ENCODE data around the gene C3AR1.

The C3AR1 gene

DNA sequence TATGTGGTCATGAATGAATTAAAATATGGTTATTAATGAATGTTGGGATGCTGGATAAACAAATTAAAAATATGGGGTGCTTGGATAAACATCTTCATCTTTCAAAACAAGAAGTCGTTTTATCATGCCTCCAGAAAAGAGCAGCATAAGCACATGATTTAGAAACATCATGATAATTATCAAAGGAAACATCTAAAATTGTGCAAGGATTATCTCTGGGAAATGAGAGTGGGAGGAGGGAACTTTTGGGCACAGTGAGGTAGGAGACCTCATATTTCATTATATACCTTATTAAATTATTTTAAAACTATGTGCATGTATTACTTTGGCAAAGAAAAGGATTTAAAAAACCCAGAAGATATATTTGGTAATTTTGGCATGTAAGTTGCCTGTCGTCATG lies 8.9 kb downstream of the C3AR1 start:
- no peak overlapping the region for H3K4me3 ChIP-seq (ENCODE audit: low read depth in 1 of 2, low read length in 2 of 2)
- no peak overlapping the region for H3K9ac ChIP-seq (ENCODE audit: low read length)
- no peak overlapping the region for H3K27ac ChIP-seq (ENCODE audit: low read depth, low read length)
- no peaks in the 10 kb centered on the region for H3K9me3 ChIP-seq (ENCODE audit: low read length)
- H3K4me1 ChIP-seq (ENCODE audit: insufficient read depth, low read length), result no peaks in the 10 kb centered on the region
- no peaks in the 10 kb centered on the region for H3K27me3 ChIP-seq (ENCODE audit: control insufficient read depth in 1 of 2, insufficient read depth in 2 of 2, low read length in 2 of 2)
- peaks cover 26% of the 10 kb centered on the region for H3K36me3 ChIP-seq (ENCODE audit: insufficient read depth, low read length)

DNA sequence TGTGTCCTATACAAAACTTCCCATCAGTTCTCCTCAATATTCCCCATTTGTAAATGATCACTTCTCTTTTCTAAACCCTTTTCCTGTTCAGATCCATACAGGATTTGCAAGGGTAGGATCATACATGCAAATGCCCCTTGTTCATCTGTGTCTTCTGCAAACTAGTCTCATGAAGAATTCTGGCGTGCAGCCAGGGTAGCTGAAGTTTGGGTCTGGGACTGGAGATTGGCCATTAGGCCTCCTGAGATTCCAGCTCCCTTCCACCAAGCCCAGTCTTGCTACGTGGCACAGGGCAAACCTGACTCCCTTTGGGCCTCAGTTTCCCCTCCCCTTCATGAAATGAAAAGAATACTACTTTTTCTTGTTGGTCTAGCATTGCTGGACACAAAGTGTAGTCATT lies 11.3 kb downstream of the C3AR1 start:
- no peaks in the 10 kb centered on the region for H3K4me1 ChIP-seq (ENCODE audit: insufficient read depth, low read length)
- H3K9ac ChIP-seq (ENCODE audit: low read length), result no peak overlapping the region
- no peak overlapping the region for H3K4me3 ChIP-seq (ENCODE audit: low read depth in 1 of 2, low read length in 2 of 2)
- H3K9me3 ChIP-seq (ENCODE audit: low read length), result no peaks in the 10 kb centered on the region
- peaks cover 47% of the 10 kb centered on the region for H3K36me3 ChIP-seq (ENCODE audit: insufficient read depth, low read length)
- H3K27ac ChIP-seq (ENCODE audit: low read depth, low read length), result no peak overlapping the region
- no peaks in the 10 kb centered on the region for H3K27me3 ChIP-seq (ENCODE audit: control insufficient read depth in 1 of 2, insufficient read depth in 2 of 2, low read length in 2 of 2)

DNA sequence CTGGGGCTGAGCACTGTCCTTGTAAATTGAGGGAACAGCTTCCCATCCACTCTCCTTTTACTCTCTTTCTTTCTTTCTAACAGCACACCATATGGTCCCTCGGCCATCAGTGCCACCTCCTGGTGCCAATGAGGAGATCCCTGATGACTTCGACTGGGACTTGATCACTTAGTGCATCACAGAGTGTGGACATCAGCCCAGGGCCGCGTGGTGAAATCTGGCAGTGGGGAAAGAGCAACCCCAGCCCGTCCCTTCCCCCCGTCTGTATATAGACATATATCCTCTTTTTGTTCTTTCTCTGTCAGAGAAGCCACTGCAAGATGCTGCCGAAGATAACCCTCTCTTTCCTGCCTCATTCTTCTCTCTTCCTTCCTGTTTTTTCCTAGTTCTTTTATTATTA lies 13.5 kb downstream of the C3AR1 start:
- Histone ChIP-seq H3K9ac (ENCODE audit: low read length) (no peak overlapping the region), H3K9me3 (ENCODE audit: low read length) (no peaks in the 10 kb centered on the region), H3K4me1 (ENCODE audit: insufficient read depth, low read length) (no peaks in the 10 kb centered on the region), H3K4me3 (ENCODE audit: low read depth in 1 of 2, low read length in 2 of 2) (no peak overlapping the region), H3K27ac (ENCODE audit: low read depth, low read length) (no peak overlapping the region), H3K27me3 (ENCODE audit: control insufficient read depth in 1 of 2, insufficient read depth in 2 of 2, low read length in 2 of 2) (no peaks in the 10 kb centered on the region), H3K36me3 (ENCODE audit: insufficient read depth, low read length) (peaks cover 68% of the 10 kb centered on the region)

DNA sequence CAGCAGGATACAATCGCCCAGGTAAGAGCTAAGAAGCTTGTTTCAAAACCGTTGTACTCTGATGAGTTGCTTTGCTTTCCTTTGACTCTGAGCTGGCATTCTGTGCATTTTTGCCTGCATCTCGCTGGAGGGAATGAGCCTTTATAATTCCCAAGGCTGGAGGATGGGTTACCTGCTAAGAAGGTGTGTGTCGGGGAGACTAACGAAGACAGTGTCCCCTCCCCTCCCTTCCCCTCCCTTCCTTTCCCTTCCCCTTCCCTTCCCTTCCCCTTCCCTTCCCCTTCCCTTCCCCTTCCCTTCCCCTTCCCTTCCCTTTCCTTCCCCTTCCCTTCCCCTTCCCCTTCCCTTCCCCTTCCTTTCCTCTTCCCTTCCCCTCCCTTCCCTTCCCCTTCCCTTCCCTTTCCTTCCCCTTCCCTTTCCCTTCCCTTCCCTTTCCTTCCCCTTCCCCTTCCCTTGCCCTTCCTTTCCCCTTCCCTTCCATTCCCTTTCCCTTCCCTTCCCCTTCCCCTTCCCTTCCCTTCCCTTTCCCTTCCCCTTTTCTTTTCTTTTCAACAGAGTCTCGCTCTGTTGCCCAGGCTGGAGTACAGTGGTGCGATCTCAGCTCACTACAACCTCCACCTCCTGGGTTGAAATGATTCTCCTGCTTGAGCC lies 15.4 kb downstream of the C3AR1 start:
- no peak overlapping the region for H3K27ac ChIP-seq (ENCODE audit: low read depth, low read length)
- no peak overlapping the region for H3K4me3 ChIP-seq (ENCODE audit: low read depth in 1 of 2, low read length in 2 of 2)
- H3K9ac ChIP-seq (ENCODE audit: low read length), result no peak overlapping the region
- H3K4me1 ChIP-seq (ENCODE audit: insufficient read depth, low read length), result no peaks in the 10 kb centered on the region
- H3K36me3 ChIP-seq (ENCODE audit: insufficient read depth, low read length), result peaks cover 81% of the 10 kb centered on the region
- no peaks in the 10 kb centered on the region for H3K27me3 ChIP-seq (ENCODE audit: control insufficient read depth in 1 of 2, insufficient read depth in 2 of 2, low read length in 2 of 2)
- H3K9me3 ChIP-seq (ENCODE audit: low read length), result no peaks in the 10 kb centered on the region

DNA sequence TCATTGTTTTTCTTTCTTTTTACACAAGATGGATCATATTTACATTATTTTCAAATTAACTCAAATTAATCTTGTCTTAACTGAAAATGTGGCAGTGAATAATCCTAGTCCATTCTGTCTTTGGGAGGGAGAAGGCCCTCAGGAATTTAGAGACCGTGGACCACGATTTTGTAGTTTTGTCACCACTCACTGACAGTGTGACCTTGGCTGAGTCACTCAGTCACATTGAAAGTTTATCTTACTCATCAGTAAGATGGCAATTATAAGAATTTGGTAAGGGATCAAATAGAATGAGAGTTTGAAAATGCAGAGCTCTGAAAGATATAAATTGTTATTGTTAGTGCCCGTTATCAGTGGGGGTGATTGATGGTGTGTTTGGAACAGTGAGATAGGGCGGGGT lies 17.3 kb downstream of the C3AR1 start:
- Histone ChIP-seq H3K9me3 (ENCODE audit: low read length) (no peaks in the 10 kb centered on the region), H3K4me3 (ENCODE audit: low read depth in 1 of 2, low read length in 2 of 2) (no peak overlapping the region), H3K36me3 (ENCODE audit: insufficient read depth, low read length) (peaks cover 83% of the 10 kb centered on the region), H3K27ac (ENCODE audit: low read depth, low read length) (no peak overlapping the region), H3K27me3 (ENCODE audit: control insufficient read depth in 1 of 2, insufficient read depth in 2 of 2, low read length in 2 of 2) (no peaks in the 10 kb centered on the region), H3K9ac (ENCODE audit: low read length) (no peak overlapping the region), H3K4me1 (ENCODE audit: insufficient read depth, low read length) (no peaks in the 10 kb centered on the region)

DNA sequence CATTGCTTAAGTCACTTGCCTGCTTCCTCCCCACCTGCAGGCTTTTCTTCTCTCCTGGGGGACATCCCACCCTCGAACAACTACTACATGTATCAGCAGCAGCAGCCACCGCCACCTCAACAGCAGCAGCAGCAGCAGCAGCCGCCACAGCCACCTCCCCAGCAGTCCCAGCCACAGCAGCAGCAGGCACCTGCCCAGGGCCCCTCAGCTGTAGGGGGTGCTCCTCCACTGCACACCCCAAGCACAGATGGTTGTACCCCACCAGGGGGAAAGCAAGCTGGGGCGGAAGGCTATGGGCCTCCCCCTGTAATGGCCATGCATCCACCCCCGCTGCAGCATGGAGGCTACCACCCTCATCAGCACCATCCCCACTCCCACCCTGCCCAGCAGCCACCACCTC lies 18.3 kb downstream of the C3AR1 start:
- Histone ChIP-seq H3K27ac (ENCODE audit: low read depth, low read length) (no peak overlapping the region), H3K27me3 (ENCODE audit: control insufficient read depth in 1 of 2, insufficient read depth in 2 of 2, low read length in 2 of 2) (no peaks in the 10 kb centered on the region), H3K36me3 (ENCODE audit: insufficient read depth, low read length) (peaks cover 82% of the 10 kb centered on the region), H3K4me3 (ENCODE audit: low read depth in 1 of 2, low read length in 2 of 2) (no peak overlapping the region), H3K4me1 (ENCODE audit: insufficient read depth, low read length) (no peaks in the 10 kb centered on the region), H3K9me3 (ENCODE audit: low read length) (no peaks in the 10 kb centered on the region), H3K9ac (ENCODE audit: low read length) (no peak overlapping the region)

DNA sequence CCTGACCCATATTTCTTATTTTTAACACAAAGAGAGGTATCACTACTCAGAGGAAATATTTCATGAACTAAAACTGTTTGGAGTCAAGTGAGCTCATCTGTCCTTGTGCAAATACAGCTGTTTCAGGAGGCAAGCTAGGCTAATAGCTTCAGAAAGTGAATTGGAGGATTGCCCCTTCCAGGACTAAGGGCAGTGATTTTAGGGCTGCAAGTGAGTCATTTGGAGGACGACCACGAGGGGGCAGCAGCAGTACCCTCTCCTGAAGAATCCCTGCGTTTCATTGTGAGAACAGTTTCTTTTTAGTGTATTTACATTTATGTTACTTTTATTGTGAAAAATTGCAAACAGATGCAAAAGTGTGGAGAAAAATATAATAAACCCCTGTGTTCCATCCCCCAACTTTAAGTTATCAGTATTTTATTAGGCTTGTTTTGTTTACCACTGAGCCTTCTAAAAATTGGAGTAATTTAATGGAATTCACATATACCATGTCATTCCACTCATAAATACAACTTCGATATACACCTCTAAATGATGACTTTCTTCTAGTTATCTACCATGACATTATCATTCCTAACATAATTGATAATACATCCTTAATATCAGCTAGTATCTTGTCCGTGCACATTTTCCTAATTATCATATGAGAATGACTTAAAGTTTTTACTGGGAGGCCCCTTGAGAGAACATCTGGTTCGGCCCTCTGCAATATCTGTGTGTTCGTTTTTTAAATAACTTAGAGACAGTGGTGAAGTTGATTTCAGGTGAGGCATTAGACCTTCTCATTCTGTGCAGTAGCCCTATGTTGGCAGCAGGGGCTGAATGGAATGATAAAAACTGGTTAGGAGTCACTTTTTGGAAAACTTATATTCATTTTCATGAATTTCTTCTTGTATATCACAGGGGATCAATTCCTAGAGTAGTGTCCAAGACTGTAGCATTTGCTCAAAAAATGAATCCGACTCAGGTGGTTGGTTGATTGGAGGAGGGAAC lies 19.9 kb downstream of the C3AR1 start:
- H3K9me3 ChIP-seq (ENCODE audit: low read length), result no peaks in the 10 kb centered on the region
- peaks cover 85% of the 10 kb centered on the region for H3K36me3 ChIP-seq (ENCODE audit: insufficient read depth, low read length)

DNA sequence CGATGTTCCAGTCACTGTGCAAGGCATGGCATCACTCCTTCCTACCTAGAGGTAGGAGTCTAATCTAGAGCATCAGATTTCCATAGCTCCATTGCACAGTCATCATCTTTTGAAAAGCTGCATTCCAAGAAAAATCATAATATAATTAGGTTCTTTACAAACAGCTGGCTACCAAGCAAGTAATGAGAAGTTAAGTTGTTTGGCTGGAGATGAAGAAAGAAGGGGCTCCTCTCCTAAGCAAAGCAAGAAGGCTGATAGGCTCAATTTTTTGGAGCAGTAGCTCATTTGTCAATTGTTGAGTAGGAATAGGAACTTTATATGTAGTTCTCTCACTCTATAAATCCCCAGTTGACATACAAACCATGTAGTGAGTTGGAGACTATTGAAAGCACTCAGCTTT lies 25.4 kb downstream of the C3AR1 start:
- Histone ChIP-seq H3K4me1 (ENCODE audit: insufficient read depth, low read length) (peaks cover 37% of the 10 kb centered on the region), H3K27ac (ENCODE audit: low read depth, low read length) (no peak overlapping the region), H3K9ac (ENCODE audit: low read length) (no peak overlapping the region), H3K9me3 (ENCODE audit: low read length) (no peaks in the 10 kb centered on the region), H3K27me3 (ENCODE audit: control insufficient read depth in 1 of 2, insufficient read depth in 2 of 2, low read length in 2 of 2) (no peaks in the 10 kb centered on the region), H3K4me3 (ENCODE audit: low read depth in 1 of 2, low read length in 2 of 2) (no peak overlapping the region), H3K36me3 (ENCODE audit: insufficient read depth, low read length) (peaks cover 54% of the 10 kb centered on the region)

More for the DNA sequence above, 19.9 kb downstream of the C3AR1 start:
- Histone ChIP-seq H3K4me1 (ENCODE audit: insufficient read depth, low read length) (no peaks in the 10 kb centered on the region), H3K27ac (ENCODE audit: low read depth, low read length) (no peak overlapping the region), H3K9ac (ENCODE audit: low read length) (no peak overlapping the region), H3K27me3 (ENCODE audit: control insufficient read depth in 1 of 2, insufficient read depth in 2 of 2, low read length in 2 of 2) (no peaks in the 10 kb centered on the region), H3K4me3 (ENCODE audit: low read depth in 1 of 2, low read length in 2 of 2) (no peak overlapping the region)

DNA sequence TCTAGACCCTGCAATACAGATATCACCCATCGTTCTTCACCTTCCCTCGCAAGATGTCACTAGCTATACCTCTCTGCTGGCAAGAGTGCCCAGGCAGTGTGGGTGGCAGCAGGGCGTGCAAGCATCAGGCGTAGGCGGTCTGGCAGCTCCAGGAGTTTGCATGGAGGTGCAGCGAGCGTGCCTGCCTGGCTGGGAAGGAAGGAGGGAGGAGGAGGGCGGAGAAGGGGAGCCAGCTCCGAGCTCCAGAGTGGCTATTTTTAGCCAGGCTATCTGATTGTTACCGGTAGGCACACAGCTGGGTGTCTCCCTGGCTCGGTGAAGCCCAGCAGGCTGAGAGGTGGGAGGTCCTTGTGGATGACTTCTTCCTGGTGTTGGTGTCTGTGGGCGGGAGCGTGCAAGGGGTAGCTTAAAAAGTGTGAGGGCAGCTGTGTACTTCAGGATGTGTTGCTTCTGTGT lies 27.5 kb downstream of the C3AR1 start:
- no peaks in the 10 kb centered on the region for H3K9me3 ChIP-seq (ENCODE audit: low read length)
- H3K9ac ChIP-seq (ENCODE audit: low read length), result peak overlapping the region; percentile 42
- H3K27ac ChIP-seq (ENCODE audit: low read depth, low read length), result peak overlapping the region; percentile 84
- peak overlapping the region; percentile 9 to 58 for H3K4me3 ChIP-seq (ENCODE audit: low read depth in 1 of 2, low read length in 2 of 2)
- peaks cover 58% of the 10 kb centered on the region for H3K4me1 ChIP-seq (ENCODE audit: insufficient read depth, low read length)
- H3K27me3 ChIP-seq (ENCODE audit: control insufficient read depth in 1 of 2, insufficient read depth in 2 of 2, low read length in 2 of 2), result no peaks in the 10 kb centered on the region
- peaks cover 39% of the 10 kb centered on the region for H3K36me3 ChIP-seq (ENCODE audit: insufficient read depth, low read length)

DNA sequence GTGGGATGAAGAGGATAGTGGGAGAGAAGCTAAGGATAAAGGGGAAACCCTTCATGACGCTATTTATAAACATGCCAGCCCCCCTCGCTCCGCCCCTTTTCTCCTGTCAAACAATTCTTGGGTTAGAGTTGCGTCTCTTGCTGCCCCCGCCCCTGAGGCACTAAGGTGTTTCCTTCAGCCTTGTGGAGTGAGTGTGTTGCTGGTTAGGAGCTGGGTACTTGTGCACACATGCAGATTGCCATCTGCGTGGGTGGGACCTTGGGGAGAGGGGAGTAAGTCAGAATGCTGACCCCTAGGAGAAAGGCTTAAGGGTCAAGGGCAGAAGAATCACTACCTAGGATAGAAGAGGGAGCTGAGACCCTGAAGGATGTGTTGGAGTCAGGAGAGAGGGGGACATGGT lies 28.2 kb downstream of the C3AR1 start:
- H3K27ac ChIP-seq (ENCODE audit: low read depth, low read length), result peak overlapping the region; percentile 84
- peaks cover 60% of the 10 kb centered on the region for H3K4me1 ChIP-seq (ENCODE audit: insufficient read depth, low read length)

DNA sequence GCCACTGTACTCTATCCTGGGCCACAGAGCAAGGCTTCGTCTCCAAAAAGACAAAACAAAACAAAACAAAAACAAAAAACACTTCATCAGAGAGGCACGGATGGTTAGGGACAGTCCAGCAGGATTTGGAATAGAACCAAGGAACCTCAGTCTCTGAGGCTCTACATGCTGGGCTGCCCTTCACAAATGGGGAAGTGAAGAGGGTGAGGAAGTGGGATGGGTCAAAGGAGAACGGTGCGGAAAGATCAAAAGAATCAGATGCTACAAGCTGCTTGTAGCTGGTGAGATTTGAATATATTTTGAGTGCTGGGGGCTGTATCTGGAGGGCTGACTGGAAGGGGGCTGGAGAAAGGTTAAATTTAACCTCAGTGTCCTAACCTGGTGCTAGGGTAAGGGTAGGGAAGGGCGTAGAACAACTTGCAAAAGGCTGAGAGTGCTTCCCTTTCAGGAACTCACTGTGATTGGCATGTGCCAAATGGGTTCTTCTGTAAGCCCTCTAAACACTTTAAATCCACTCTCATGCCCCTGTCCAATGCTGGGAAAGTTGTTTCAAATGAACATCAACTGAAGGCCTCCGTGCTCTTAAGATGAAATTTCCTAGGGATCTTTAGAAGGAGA lies 29.0 kb downstream of the C3AR1 start:
- peaks cover 26% of the 10 kb centered on the region for H3K36me3 ChIP-seq (ENCODE audit: insufficient read depth, low read length)
- H3K4me1 ChIP-seq (ENCODE audit: insufficient read depth, low read length), result peaks cover 60% of the 10 kb centered on the region
- H3K4me3 ChIP-seq (ENCODE audit: low read depth in 1 of 2, low read length in 2 of 2), result no peak overlapping the region
- no peak overlapping the region for H3K27ac ChIP-seq (ENCODE audit: low read depth, low read length)
- no peaks in the 10 kb centered on the region for H3K9me3 ChIP-seq (ENCODE audit: low read length)
- no peaks in the 10 kb centered on the region for H3K27me3 ChIP-seq (ENCODE audit: control insufficient read depth in 1 of 2, insufficient read depth in 2 of 2, low read length in 2 of 2)
- H3K9ac ChIP-seq (ENCODE audit: low read length), result no peak overlapping the region

More for the DNA sequence above, 28.2 kb downstream of the C3AR1 start:
- H3K9me3 ChIP-seq (ENCODE audit: low read length), result no peaks in the 10 kb centered on the region
- peaks cover 33% of the 10 kb centered on the region for H3K36me3 ChIP-seq (ENCODE audit: insufficient read depth, low read length)
- peak overlapping the region; percentile 42 for H3K9ac ChIP-seq (ENCODE audit: low read length)
- H3K4me3 ChIP-seq (ENCODE audit: low read depth in 1 of 2, low read length in 2 of 2), result peak overlapping the region in 1 of 2 donors; percentile 58
- H3K27me3 ChIP-seq (ENCODE audit: control insufficient read depth in 1 of 2, insufficient read depth in 2 of 2, low read length in 2 of 2), result no peaks in the 10 kb centered on the region
